ENCODE measurements around the gene FAM118B.
"Not testable (repeated sequence)": the region's sequence is repeated elsewhere in the genome, so short reads cannot be mapped to it uniquely, and the experiment has no call there.

FAM118B gene

DNA sequence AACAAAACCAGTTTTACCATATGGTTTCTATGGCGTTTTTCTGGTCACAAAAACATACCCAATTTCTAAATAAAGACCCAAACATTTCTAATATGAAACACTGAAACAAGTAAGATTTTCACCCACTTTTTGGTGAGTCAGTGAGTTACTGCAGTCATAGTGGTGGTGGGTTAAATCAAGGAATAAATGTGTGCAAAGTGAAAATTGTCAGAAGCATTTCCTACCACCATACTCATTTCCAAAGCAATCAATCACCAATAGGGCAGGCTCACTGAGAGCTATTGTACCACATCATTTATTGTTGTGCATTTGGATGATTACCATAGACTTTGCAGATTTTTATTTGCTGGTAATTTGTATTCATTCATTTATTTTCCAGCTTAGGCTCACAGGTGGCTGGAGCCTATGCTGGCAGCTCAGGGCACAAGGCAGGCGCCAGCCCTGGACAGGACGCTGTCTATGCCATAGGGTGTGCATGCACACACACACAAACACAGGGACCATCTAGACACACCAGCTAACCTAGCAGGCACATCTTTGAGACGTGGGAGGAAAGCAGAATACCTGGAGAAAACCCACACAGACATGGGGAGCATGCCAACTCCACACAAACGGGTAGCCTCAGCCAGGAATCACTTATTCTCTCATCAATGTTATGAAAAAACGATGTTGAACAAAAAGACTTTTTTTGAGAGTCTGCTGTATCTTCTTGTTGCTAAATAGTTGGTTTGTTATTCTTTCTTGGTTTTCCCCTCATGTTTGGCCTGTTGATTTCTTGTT is 5.1 kb downstream of the FAM118B start:
- in situ Hi-C loops (cut with HindIII; ENCODE audit: low sequenced_read_pairs), result no loop called here

DNA sequence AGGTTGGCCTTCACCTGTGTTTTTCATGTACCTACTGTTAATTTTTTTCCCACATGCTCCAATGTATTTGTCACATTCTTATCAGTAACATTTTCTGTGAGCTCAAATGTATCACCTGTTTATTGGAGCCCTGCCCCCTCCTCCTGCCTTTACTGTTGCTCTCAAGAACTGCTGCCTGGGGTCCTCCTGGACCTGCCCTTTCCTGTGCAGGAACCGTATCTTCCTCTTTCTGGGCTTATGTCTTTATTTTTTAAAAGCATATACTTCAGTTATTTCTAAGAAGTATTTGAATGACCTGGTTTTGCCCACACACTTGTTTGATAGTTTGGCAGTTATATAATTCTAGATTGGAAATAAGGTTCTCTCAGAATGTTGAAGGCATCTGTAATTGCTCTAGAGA is 5.9 kb downstream of the FAM118B start:
- in situ Hi-C loops (cut with HindIII; ENCODE audit: low sequenced_read_pairs), result no loop called here

DNA sequence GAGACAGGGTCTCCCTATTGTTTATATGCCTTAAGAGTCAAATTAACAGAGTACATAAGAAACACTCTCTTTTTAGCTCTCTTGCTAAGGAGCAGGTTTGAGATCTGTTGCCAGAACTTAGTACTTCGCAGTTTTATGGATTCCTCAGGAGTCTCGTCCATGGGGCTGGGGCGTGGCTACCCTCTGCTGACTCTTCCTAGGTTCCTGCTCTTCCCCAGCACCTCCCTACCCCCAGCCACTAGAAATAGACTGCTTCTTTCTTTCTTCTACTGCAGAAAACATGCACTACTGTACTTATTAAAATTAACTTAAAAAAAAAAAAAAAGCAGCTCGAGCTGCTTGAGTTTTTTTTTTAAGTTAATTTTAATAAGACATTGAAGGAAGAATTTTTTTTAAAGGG is 8.0 kb downstream of the FAM118B start:
- in situ Hi-C loops (cut with HindIII; ENCODE audit: low sequenced_read_pairs), result no loop called here

DNA sequence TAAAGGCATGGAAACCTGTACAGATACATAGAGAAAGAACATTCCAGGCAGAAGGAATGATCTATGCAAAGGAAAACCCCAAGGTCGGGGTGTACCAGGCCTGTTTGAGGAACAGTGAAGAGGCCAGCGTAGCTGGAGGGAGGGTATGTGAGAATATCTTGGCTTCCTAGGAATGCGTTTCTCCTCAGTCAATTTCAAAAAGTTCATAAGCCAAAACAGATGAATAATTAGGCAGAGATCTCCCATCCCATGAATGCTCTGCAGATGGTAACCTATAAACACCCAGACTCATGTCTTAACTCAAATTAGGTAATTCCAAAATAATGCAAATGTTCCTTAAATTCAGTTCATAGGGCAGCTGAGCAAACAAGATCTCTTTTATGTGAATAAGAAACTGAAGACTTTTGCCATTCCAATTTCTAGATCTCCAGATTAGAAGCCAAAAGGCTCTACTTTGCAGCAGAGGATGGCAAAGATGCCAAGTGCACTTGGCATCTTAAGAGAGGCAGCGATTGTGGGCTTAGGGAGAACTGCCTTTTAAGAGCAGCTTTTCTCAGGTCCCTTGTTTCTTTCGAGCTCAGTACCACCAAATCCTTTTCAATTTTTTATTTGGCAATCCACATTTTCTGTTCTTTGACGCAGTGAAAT is 13.2 kb downstream of the FAM118B start:
- in situ Hi-C loops (cut with HindIII; ENCODE audit: low sequenced_read_pairs), result loop anchor here (25.0 kb wide), 1 partner anchor 287 kb away; the partner anchor contains the start of gene VSIG10L2

DNA sequence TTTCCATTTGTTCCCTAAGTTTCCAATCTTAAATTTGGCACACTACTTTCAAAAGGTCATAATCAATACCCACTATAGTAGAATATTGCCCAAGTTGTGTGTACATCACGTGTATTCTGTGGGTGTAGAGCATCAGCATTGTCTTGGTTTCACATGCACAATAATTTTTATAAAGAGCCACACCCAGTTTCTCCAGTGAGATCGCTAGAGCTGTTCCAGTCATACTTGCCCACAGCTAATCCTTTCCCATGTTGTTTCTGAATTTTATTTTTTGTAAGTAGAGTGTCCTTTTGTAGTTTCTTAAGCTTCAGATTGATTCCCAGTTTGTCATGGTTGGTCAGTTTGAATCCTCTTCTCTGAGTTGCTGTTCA is 13.7 kb downstream of the FAM118B start:
- in situ Hi-C loops (cut with HindIII; ENCODE audit: low sequenced_read_pairs), result loop anchor here (25.0 kb wide), 1 partner anchor 288 kb away; the partner anchor contains the start of gene VSIG10L2

DNA sequence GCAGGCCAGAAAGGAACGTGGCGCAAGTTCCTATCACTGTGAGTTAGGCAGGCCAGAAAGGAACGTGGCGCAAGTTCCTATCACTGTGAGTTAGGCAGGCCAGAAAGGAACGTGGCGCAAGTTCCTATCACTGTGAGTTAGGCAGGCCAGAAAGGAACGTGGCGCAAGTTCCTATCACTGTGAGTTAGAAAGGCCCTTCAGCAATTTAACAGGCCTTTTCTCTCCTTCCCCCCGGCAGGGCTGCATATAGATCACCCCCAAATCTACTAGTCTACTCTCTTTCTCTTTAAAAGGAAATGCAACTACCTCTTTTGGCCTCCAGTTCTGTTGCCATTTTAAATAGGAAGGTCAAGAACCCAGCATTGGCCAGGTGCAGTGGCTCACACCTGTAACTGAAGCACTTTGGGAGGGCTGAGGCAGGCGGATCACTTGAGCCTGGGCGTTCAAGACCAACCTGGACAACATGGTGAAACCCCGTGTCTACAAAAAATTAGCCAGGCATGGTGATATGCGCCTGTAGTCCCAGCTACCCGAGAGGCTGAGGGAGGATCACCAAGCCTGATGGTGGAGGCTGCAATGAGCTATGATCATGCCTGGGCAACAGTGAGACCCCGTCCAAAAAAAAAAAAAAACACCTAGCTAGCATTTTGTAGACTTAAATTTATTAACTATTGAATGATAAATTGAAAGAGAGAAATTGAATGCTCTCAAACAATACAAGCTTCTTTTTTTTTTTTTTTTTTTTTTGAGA is 14.9 kb downstream of the FAM118B start:
- in situ Hi-C loops (cut with HindIII; ENCODE audit: low sequenced_read_pairs), result loop anchor here (25.0 kb wide), 1 partner anchor 289 kb away; the partner anchor contains the start of gene VSIG10L2

DNA sequence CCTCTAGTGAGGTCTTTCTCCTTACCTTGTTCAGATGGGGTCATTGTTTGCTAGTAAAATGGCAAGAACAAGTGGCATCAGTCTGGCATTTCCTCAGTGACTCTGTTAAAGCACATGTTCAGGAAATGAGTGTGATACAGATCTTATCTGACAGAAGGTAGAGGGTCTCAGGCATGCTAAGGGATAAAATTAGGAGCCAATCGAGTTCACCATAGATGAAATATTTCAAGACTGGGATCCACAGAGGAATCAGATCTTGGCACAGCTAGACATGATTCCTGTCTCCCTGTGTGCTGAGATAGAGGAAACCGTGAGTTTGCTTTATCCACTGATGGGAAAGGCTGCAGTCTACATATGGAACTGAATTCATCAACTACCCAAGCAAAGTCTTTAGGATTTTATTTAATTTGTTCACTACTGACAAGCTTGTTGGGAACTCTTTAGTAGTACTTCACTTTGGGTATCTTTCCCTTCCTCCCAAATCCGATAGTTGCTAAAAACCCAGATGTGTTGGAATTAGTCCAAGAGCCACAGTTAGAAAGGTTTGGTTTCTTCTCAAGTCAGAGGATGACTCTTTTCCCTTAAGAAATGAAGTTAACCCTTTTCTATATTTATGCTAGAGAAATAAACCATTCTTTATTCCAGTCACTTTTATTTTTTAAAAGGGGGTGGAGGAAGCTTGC is 18.4 kb downstream of the FAM118B start:
- in situ Hi-C loops (cut with HindIII; ENCODE audit: low sequenced_read_pairs), result loop anchor here (25.0 kb wide), 1 partner anchor 293 kb away; the partner anchor contains the start of gene VSIG10L2

DNA sequence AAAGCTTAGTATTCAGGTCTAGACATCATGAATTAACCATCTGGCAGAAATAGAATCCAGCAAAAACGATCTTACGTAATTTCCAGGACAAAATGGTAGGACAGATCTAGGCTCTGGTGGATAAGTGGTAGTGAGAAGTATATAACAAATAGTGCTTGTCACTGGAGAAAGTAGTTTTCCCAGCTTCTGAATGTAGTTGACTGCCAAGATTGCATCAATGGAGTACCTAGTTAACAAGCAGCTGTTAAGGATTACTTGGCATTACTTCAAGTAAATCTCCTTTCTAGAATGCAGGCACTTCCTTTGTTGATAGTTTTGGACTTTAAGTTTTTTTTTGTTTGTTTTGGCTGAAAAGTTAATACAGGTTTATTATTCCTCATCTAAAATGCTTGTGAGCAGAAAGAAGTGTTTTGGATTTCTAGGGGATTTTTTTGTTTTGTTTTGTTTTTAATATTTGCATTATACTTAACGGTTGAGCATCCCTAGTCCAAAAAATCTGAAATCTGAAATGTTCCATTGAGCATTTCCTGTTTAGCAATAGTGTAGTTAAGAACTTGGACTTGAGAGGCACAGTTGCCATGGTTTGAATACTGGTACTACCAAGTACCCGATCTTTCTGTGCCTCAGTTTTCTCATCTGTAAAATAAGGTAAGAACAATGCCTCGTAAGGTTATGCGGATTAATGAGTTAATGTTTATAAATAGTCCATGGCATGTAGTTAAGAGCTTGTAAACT is 20.3 kb downstream of the FAM118B start:
- in situ Hi-C loops (cut with HindIII; ENCODE audit: low sequenced_read_pairs), result loop anchor here (25.0 kb wide), 1 partner anchor 295 kb away; the partner anchor contains the start of gene VSIG10L2

DNA sequence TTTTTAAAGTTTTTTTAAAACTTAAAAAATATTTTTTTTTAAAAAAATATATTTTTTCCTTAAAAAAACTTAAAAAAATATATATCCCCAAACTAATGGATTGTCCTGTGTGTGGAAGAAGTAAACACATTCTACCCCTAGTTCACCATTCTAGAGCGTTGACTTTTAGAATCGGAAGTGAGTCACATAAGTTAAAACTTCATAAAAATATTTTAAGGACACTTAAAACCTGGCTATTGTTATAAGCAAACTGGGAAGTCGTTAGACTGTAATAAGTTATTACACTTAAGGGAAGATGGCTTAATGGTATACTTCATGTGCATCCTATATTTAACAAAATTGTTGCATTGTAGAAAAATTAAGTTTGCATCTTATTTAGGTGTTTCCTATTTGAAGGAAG is 21.1 kb downstream of the FAM118B start:
- in situ Hi-C loops (cut with HindIII; ENCODE audit: low sequenced_read_pairs), result loop anchor here (25.0 kb wide), 1 partner anchor 295 kb away; the partner anchor contains the start of gene VSIG10L2

DNA sequence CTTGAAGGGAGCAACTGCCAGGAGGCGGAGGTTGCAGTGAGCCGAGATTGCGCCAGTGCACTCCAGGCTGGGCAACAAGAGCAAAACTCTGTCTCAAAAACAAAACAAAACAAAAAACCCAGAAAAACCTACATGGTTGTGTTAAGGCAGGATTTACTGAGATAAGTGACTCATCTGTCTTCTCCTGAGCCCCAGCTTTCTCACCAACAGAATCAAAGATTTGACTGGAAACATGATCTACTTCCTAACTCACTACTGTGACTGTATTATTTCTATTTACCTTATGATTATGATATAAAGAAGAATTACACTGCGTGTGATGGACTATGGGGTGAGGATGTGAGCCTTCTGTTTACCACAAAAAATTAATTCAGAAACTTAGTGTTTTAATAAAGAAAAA is 21.8 kb downstream of the FAM118B start:
- in situ Hi-C loops (cut with HindIII; ENCODE audit: low sequenced_read_pairs), result loop anchor here (25.0 kb wide), 1 partner anchor 296 kb away; the partner anchor contains the start of gene VSIG10L2

DNA sequence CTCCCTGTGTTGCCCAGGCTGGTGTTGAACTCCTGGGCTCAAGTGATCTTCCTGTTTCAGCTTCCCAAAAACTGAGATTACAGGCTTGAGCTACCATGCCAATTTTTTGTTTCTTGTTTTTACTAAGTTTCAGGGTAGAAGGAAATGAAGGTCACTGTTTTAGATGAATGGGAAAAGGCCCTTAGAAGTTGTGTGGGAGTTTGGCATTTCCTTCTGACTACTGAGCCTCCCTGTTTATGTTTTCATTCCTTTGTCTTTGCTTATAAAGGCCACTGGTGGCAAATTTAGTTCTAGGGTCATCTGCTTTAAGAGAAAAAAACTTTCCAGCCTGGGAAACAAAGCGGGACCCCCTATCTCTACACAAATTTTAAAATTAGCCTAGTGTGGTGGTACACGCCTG is 35.1 kb downstream of the FAM118B start:
- in situ Hi-C loops (cut with HindIII; ENCODE audit: low sequenced_read_pairs), result loop anchor here (25.0 kb wide), 1 partner anchor 309 kb away; the partner anchor contains the start of gene VSIG10L2

DNA sequence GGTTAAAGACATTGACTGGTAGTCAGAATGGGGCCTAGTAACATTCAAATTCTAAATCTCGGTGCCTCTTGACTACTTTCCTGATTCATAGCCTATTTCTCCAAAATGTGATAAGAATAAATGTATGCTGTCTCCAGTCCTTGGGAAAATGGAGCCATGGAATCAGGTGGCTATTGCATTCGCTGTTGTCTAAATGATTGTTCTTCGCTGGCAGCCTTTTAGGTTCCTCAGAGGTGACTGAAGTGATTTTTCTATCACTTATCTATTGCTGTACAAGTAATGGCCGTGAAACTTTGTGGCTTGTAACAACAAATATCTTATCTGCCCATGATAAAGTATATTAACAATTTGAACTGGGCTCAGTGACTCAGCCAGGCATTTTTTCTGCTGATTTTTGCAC is 41.7 kb downstream of the FAM118B start:
- in situ Hi-C loops (cut with HindIII; ENCODE audit: low sequenced_read_pairs), result no loop called here

DNA sequence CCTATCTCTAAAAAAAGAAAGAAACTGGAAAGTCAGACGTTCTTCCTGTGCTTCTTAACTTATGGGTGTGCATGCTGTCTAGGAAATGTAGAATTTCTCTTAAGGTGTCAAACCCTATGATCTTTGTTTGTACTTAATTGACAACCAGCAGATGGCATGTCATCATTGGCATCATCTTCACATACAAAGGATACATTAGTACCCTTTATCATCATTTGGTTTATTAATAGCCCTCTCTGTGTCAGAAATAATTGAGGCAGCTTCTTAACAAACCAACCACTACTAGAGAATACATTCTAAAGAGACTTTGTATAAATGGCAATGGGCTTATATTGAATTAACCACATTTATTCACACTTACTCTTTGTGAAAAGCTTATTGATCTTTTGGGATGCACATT is 43.2 kb downstream of the FAM118B start:
- in situ Hi-C loops (cut with HindIII; ENCODE audit: low sequenced_read_pairs), result no loop called here

DNA sequence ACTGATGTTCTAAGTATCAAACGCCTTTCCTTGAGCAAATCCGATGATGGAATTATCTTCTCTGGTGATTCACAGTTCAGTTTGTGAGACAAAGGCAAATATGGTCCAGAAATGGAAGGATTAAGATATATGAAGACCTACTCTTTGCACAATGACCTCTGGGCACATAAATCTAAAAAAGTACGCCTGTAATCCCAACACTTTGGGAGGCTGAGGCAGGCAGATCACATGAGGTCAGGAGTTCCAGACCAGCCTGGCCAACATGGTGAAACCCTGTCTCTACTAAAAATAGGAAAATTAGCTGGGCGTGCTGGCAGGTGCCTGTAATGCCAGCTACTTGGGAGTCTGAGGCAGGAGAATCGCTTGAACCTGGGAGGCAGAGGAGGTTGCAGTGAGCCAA is 43.9 kb downstream of the FAM118B start:
- in situ Hi-C loops (cut with HindIII; ENCODE audit: low sequenced_read_pairs), result not testable (repeated sequence)

DNA sequence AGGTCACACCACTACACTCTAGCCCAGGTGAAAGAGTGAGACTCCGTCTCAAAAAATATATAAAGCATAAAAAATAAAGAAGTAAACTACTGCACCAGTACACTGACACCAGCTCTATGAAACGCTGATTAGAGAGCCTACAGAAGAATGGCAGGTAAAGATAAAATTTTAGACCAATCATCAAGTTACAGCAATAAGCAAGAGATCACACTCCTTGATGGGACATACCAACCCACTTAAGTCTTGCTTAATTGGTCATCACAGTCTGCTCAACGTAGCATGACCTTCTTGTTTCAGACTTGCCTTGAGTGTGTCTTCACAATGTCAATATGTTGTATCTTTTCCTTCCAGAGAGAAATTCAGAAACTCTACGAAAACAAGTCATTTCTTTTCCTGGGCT is 44.6 kb downstream of the FAM118B start:
- in situ Hi-C loops (cut with HindIII; ENCODE audit: low sequenced_read_pairs), result no loop called here

DNA sequence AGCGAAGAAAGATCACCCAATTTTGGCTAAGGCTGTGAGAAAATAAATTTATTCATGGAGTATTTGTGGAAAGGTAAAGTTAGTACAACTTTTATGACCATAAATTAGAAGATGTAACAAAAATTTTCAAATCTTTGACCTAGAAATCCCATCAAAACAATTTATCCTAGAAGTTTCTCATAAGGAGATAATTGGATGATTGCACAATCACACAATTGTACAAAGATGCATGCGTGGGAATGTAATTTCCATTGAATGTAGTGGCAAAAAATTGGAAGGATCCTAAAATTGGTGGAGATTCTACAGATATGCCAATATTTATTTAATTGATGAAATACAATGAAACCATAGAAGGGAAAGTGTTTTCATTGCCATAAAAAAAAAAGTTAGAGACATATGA is 45.6 kb downstream of the FAM118B start:
- in situ Hi-C loops (cut with HindIII; ENCODE audit: low sequenced_read_pairs), result no loop called here

DNA sequence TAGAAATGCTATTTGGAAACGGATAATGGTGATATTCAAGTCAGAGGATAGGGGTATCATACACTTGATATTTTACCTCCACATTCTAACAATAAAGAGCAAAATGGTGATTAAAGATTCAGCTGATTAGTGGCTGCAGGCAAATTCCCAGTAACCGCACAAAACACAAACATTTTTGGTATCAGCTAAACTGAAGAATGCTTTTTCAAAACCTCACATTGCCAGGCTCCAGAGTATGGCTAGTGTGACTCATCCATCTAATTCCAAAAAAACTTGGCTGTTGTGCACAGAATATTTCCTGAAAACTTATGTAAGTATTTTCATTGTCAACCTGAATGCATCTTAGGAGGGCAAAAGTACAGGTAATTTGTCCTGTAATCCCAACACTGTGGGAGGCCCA is 46.2 kb downstream of the FAM118B start:
- in situ Hi-C loops (cut with HindIII; ENCODE audit: low sequenced_read_pairs), result no loop called here

DNA sequence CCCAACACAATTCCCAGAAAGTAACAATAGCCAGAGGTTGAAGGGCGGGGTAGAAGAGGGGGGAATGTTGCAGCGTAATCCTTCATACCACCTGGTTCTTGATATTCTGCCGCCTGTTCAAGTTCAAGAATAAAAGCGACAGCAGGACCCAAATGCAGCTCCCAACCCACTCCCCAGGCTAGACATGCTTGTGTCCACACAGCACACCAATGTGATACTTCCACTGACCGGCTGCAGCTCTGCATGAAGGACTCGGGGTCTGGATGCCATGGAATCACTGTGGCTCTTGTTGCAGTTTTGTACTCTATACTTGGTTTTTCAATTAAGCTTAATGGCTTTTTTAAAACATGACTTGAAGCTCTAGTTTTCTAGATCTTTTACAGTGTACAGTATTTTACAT is 50.6 kb downstream of the FAM118B start:
- in situ Hi-C loops (cut with HindIII; ENCODE audit: low sequenced_read_pairs), result no loop called here

DNA sequence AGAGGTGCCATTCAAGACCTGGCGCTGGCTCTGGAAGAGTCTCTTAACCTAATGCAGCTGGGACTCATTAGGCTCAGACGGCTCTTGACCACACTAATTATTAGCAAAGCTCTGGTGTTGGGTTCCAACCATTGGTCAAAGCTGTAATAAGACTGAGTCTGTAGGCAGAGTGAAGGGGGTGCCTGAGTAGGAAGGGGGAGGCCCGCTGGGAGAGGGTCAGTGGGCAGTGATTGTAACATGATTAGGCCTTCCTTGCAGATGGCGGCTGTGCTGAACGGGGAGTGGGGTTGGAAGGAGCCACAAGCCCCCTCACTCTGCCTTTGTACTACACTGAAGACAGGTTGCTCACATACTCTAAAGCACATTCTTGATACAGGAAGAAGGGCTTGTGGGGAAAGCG is 51.9 kb downstream of the FAM118B start:
- in situ Hi-C loops (cut with HindIII; ENCODE audit: low sequenced_read_pairs), result no loop called here

DNA sequence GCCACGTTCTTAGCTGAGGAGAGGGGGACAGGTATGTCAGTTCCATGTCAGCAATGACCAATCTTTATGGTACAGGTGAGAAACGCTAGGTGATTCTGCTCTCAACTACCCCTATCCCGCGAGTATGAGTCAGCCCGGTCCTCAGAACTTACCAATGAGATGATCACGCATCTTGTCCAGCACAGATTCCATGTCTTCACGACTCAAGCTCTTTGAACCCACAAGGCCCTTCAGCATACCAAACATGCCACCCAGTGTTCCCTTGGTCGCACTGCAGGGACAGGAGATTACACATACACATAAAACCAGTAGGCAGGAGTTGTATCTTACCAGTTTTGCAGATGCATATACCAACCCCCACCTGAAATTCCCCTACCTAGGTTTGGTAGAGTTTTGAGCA is 54.2 kb downstream of the FAM118B start:
- in situ Hi-C loops (cut with HindIII; ENCODE audit: low sequenced_read_pairs), result no loop called here

Data from DLD1 (cell line).